ENCODE data around the gene DIRAS1.
"Not testable (repeated sequence)": the region's sequence is repeated elsewhere in the genome, so short reads cannot be mapped to it uniquely, and the experiment has no call there.

The DIRAS1 gene

DNA sequence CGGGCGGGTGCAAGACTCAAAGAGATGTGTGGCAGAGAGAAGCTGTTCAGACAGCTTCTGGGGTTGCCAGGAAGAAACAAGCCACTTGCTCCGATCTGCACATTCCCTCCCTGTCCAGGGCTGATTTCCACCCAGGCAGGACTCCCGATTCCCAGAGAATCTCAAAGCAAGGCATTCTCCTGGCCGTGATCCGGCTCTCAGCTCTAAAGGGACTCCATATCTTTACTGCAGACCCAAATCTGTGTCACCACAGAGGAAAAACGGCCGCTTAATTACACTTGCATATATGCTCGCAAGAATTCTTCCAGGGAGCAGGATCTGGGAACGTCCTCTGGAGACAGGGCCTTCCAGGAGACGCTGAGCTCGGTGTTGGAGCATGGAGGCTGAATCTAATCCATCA, 44.3 kb downstream of the DIRAS1 start:
- DNase-seq (ENCODE audit: low read depth) = no peak

DNA sequence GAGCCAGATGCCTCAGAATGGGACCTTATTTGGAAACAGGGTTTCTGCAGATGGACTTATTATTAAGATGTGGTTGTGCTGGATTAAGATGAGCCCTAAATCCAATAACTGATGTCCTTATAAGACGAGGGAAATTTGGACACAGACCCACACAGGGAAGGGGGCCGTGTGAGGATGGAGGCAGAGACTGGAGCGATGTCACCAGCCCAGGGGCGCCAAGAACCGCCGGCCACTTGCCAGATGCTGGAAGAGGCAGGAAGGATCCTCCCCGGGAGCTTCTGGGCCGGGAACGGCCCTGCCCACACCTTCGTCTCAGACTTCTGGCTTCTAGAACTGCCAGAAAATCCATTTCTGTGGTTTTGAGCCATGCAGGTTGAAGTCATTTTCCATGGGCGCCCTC, 45.3 kb downstream of the DIRAS1 start:
- DNase-seq (ENCODE audit: low read depth) = no peak

DNA sequence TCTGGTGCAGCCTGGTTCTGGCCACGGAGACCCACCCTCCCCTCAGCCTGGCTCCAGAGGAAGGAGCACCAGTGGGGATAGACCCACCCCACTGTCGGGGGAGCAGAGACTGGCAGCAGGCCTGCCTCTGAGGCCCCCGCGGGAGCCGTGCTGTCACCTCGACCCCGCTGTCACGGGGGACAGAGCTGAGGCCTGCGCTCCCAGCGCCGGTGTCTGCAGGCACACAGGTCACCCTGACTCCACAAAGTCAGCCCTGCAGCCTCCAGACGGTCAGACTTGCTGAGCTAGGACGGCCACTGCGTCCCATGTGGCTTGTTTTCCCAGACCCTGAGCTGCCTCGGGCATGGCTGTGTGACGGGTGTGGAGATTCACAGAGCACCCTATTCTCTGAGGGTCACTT, 51.0 kb downstream of the DIRAS1 start:
- DNase-seq (ENCODE audit: low read depth) = no peak

DNA sequence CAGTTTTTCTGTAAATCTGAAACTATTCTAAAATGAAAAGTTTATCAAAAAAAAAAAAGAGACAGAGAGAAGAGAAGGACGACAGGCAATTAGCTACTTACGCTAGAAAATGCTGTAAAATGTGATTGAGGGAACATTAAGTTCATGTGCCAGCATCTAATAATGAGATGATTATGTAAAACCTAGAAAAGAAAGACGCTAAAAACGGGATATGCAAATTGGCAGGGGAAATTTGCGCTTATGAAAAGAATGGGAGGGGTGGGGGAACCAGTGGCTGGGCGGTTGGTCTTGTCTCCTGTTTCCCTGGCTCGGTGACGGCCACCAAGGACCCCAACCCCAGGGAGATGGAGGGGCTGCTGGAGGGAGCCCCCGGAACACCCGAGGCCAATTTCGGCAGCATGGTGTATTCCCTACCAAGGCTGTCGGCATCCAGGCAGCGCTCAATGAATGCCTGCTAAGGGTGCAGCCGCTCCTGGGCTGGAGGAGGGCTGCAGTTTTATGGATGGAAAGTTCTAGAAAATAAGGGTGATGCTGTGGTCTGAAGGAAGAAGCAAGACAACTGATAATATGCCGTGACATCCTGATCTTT, 52.9 kb downstream of the DIRAS1 start:
- no peak for DNase-seq (ENCODE audit: low read depth)

DNA sequence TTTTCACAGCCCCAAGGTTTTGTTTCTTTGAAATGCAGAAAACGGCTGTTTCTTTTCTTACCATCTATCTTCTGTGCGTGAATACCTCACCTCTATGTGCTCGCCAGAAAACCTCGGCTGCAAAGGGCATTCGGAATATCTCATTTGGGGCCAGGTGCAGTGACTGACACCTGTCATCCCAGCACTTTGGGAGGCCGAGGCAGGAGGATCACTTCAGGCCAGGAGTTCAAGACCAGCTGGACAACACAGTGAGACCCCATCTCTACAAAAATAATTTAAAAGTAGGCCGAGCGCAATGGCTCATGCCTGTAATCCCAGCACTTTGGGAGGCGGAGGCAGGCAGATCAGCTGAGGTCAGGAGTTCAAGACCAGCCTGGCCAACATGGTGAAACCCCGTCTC, 53.8 kb downstream of the DIRAS1 start:
- DNase-seq (ENCODE audit: low read depth) = not testable (repeated sequence)

DNA sequence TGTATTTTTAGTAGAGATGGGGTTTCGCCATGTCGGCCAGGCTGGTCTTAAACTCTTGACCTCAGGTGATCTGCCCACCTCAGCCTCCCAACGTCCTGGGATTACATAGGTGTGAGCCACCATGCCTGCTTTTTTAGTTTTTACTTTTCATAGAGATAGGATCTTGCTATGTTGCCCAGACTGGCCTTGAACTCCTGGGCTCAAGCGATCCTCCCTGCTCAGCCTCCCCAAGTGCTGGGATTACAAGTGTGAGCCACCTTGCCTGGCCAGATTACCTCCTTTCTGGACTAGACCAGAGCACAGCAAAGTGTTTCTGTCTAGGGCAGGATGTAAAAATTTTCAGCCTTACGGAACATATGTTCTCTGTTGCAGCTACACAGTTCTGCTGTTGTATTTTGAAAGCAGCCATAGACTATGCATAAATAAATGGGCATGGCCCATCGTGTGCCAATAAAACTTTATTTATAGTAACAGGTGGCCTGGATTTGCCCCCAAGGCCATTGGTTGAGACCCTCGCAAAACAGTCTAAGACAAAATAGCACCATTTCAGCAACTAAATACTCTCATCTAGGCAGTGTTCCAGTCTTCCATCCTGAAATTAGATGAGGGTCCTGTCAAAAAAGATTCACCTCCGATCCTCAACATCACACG, 54.7 kb downstream of the DIRAS1 start:
- DNase-seq (ENCODE audit: low read depth) = no peak

DNA sequence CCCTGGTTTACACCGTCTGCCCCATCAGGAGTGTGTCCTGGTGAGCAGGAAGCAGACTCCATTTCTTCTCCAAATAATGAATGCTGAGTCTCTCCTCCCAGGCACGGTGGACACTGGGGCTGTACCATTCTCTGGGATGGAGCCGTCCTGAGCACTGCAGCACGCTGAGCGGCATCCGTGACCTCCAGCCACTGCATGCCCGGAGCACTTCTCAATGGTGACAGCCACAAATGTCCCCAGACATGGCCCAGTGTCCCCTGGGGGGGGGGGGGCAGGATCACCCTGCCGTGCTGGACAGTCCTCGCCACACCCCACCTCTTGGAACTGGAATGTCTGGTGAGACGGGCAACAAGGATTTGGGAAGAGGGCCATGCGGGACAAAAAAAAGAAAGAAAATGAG, 56.1 kb downstream of the DIRAS1 start:
- DNase-seq (ENCODE audit: low read depth) = no peak
